Measurements from ENCODE around the gene XXYLT1. TPM values are rescaled to one million over a fixed set of nuclear protein-coding genes. Genes with fewer than 3 reads are reported as not detected.
"Not testable (repeated sequence)": the region's sequence is repeated elsewhere in the genome, so short reads cannot be mapped to it uniquely, and the experiment has no call there.

XXYLT1 gene
- total RNA-seq, 1 experiment from 2014 or later = 16.9 TPM

- DNase-seq (ENCODE audit: low read depth, low spot score) = no peak
Measured at GRCh38 chr3:195221015-195221853, 49.7 kb downstream of the XXYLT1 start.

DNA sequence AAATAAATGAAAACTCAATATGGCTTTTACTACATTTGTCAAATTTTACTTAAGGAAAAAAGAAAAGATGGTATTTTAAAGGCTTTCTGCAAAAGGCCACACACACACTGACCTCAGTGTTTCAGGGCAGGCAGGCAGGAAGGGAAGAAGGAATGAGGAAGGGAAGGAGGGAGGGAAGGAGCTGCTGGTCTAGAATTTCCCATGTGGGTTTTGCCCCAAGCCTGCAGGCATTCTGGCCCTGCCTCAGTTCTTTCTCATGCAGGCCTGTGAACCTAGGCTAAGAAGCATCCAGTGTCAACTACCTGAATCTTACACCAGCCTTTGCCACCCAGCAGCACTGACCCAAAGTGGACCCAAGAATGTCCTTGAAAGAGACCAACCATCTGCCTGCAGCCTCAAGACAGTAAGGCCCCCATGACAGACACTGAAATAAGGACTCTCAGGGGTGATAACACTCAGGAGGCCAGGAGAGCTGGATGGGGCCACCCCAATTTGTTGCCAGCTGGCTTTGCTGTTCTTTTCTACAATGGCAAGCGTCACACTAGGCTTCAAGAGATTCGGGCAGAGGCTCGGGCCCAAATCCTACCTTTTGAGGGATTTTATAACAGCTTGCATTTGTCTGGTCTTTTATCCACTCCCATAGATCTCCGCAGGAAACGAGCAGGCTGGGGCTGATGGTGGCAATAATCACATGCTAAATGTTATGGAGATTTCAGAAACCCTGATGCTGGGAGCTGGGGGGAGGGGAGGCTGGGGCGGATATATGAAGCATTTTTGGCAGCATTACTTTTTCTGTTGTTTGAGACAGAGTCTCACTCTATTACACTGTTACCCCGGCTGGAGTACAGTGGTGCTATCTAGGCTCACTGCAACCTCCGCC lies 51.4 kb downstream of the XXYLT1 start:
- DNase-seq (ENCODE audit: low read depth, low spot score) = no peak
- in situ Hi-C loops (cut with HindIII; ENCODE audit: low pct_unique_long_range_greater_than_20kb, low sequenced_read_pairs) = no loop called here

More at GRCh38 chr3:195221015-195221853, 49.7 kb downstream of the XXYLT1 start:
- in situ Hi-C loops (cut with HindIII; ENCODE audit: low pct_unique_long_range_greater_than_20kb, low sequenced_read_pairs) = no loop called here

- DNase-seq (ENCODE audit: low read depth, low spot score); in situ Hi-C loops (cut with HindIII; ENCODE audit: low pct_unique_long_range_greater_than_20kb, low sequenced_read_pairs): not testable (repeated sequence)
Measured at GRCh38 chr3:195218331-195218730, 52.6 kb downstream of the XXYLT1 start.

DNA sequence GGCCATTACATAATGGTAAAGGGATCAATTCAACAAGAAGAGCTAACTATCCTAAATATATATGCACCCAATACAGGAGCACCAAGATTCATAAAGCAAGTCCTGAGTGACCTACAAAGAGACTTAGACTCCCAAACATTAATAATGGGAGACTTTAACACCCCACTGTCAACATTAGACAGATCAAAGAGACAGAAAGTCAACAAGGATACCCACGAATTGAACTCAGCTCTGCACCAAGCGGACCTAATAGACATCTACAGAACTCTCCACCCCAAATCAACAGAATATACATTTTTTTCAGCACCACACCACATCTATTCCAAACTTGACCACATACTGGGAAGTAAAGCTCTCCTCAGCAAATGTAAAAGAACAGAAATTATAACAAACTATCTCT lies 55.4 kb downstream of the XXYLT1 start:
- in situ Hi-C loops (cut with HindIII; ENCODE audit: low pct_unique_long_range_greater_than_20kb, low sequenced_read_pairs); DNase-seq (ENCODE audit: low read depth, low spot score): not testable (repeated sequence)

DNA sequence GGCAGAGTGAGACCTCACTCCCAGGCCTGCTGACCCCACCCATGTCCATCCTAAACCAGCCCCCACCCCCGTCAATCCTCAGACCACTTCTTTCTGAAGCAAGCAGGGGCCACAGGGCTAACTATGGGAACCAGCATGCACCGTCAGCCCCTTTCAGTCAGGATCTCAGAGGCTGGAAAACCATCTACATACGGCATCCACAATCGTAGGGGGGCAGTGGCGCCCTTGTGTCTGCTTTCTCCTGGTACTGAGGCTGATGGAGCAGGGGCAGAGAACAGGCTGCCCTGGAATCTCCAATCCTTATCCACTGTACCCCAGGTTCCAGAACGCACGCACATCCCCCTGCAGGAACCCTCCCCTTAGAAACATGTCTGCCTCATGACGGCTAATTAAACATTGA lies 56.6 kb downstream of the XXYLT1 start:
- DNase-seq (ENCODE audit: low read depth, low spot score) = no peak

DNA sequence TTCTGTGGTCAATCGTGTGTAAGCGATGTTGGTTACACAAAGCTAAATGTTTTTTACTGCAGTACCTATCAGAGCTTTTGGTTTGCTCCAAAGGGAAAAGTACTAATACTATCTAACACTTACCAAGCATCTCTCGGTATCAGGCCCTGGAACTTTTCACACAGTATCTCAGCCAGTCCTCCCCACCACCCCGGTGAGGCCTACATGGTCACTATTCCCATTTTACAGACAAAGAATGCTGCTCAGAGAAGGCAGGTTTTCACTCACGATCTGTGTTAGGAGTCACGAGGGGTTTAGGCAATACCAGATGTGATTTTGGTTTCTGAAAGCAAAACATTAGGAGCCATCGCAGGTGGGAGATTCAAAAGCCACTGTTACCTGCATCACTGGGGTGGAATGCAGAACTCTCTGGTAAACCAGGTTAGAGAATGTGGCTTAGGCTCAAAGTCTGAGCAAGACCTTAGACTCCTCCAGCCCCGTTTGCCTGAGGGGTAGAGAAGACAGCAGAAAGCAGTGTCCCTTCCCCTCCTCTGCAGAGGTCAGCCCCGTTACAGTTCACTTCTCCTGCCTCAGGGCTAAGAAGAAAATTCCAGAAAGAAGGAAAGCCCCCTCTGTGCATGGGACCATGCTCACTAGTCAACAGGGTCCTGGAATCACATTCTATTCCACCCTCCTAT lies 57.2 kb downstream of the XXYLT1 start:
- DNase-seq (ENCODE audit: low read depth, low spot score) = no peak
- in situ Hi-C loops (cut with HindIII; ENCODE audit: low pct_unique_long_range_greater_than_20kb, low sequenced_read_pairs) = no loop called here

More for the DNA sequence above, 56.6 kb downstream of the XXYLT1 start:
- in situ Hi-C loops (cut with HindIII; ENCODE audit: low pct_unique_long_range_greater_than_20kb, low sequenced_read_pairs) = no loop called here

GRCh38 chr3:195212749-195213375 lies 58.1 kb downstream of the XXYLT1 start:
- DNase-seq (ENCODE audit: low read depth, low spot score) = no peak
- in situ Hi-C loops (cut with HindIII; ENCODE audit: low pct_unique_long_range_greater_than_20kb, low sequenced_read_pairs) = no loop called here

DNA sequence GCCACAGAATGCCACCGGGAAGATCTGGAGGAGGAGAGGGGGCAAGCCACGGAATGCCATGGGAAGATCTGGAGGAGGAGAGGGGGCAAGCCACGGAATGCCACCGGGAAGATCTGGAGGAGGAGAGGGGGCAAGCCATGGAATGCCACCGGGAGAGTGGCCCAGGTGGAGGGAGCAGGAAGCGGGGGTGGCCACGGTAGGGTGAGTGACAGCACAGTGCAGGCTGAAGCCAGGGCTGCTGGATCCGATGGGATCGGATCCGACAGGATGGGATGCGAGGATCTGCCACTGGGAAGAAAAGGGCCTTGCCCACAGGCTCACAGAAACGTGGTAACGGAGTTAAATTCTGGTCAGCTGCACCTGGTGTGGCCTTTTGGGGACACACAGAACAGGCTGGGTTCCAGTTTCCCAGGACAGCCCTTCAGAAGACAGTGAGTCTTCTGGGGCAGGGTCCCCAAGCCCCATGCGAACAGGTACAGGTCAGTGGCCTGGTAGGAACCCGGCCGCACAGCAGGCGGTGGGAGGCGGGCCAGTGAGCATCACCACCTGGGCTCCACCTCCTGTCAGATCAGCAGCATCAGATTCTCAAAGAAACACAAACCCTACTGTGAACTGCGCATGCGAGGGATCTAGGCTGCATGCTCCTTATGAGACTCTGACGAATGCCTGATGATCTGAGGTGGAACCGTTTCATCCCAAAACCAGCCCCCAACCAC lies 58.8 kb downstream of the XXYLT1 start:
- no peak for DNase-seq (ENCODE audit: low read depth, low spot score)
- in situ Hi-C loops (cut with HindIII; ENCODE audit: low pct_unique_long_range_greater_than_20kb, low sequenced_read_pairs) = no loop called here

DNA sequence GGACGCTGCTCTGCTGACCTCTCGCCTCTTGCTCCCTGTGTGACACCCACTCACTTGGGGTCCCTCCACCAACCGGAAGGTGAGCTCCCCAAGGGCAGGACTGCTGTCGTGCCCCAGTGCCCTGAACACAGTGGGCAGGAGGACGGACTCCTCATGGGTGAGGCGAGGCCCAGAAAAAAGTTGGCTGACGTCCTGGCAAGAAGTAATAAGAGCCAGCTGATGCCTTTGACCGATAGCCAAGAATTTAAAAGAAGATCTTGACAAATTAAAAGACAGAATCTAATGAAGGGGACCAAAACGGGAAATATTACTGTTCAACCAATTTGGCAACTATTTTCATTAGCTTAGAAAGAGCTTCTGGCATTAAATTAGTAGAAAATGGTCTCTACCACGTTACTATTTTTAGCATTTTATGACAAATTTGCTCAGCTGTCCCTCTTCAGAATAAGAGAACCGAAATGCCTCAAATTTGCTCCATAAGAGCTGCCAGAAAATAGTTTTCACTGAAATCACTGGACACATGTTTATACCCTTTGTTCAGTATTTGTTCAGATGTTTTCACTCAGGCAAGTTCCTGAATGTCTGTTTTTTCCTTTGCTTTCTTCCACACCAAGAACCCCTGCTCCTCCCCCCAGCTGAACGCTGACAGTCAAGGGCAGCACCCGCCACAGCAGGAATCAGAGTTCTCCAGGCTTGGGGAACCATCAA lies 60.5 kb downstream of the XXYLT1 start:
- DNase-seq (ENCODE audit: low read depth, low spot score) = no peak
- in situ Hi-C loops (cut with HindIII; ENCODE audit: low pct_unique_long_range_greater_than_20kb, low sequenced_read_pairs) = no loop called here

DNA sequence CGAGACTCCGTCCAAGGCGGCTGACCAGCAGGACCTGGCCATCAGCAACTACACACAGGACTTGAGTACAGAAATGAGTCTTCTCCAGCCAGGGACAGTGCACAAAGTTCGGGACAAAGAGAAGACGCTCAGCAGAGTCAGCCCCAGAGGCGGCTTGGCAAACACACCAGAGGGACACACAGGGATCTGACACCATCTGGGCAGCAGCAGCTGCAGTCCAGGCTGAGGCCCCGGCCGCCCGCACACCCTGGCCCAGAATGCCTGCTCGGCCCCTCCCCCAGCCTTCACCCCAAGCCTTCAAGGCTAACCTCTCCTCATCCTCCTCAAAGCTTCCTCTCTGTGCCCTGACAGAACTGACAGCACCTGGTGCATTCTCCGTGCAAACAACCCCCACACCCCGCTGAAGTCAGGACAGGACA lies 61.1 kb downstream of the XXYLT1 start:
- in situ Hi-C loops (cut with HindIII; ENCODE audit: low pct_unique_long_range_greater_than_20kb, low sequenced_read_pairs) = no loop called here
- no peak for DNase-seq (ENCODE audit: low read depth, low spot score)

DNA sequence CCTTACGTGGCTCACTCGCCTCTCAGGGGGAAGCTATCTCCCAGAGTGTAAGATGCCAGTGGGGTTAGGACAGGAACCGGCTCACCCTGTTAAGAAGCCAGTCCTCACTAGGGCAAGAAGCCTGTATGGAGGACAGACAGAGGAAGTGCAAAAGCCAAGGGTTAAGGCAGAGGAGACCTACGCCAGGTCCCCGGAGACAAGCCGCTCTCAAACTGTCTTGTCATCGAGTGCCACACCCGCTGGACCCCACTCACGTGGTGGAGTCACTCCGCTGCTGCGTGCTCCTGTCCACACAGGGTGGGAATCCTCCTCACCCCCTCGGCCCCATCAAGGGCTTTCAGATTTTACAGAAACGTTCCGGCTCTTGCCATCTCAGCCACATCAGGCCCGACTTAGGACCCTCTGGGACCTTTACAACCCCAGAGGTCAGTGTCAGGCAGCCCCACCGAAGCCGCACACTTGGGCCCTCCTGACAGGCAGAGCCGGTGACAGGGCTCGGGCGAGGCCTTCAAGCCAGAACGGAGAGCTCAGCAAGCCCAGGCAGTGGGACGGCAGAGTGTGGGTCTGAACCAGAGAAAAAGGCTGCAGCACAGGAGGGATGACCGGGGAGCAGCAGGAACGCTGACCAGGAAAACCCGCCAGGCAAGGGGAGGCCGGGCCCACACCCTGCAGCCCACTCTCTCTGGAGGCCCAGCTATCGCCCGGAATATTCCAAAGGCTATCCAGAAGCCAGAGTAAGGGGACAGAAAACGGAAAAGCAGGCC lies 61.7 kb downstream of the XXYLT1 start:
- no peak for DNase-seq (ENCODE audit: low read depth, low spot score)
- in situ Hi-C loops (cut with HindIII; ENCODE audit: low pct_unique_long_range_greater_than_20kb, low sequenced_read_pairs) = no loop called here

GRCh38 chr3:195208631-195209030 lies 62.3 kb downstream of the XXYLT1 start:
- DNase-seq (ENCODE audit: low read depth, low spot score) = no peak
- in situ Hi-C loops (cut with HindIII; ENCODE audit: low pct_unique_long_range_greater_than_20kb, low sequenced_read_pairs) = no loop called here

DNA sequence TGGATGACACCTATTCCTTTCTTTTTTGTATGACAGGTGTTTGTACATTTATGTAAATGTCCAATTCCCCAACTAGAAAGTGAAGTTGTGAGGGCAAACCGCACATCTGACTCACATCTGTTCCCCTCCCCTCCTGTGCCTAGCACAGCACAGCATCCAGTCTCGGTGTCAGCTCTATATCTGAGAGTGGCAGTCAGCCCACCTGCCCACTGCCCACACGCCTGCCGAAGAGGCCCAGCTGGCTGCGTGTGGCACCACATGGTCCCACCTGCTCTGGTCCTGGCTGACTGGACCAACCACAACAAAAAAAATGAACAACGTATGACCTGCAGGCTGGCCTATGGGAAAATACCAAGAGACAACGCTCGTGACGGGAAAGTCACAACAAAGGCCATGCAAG lies 62.8 kb downstream of the XXYLT1 start:
- in situ Hi-C loops (cut with HindIII; ENCODE audit: low pct_unique_long_range_greater_than_20kb, low sequenced_read_pairs) = no loop called here
- no peak for DNase-seq (ENCODE audit: low read depth, low spot score)

GRCh38 chr3:195207731-195208130 lies 63.2 kb downstream of the XXYLT1 start:
- DNase-seq (ENCODE audit: low read depth, low spot score) = no peak
- in situ Hi-C loops (cut with HindIII; ENCODE audit: low pct_unique_long_range_greater_than_20kb, low sequenced_read_pairs) = no loop called here

DNA sequence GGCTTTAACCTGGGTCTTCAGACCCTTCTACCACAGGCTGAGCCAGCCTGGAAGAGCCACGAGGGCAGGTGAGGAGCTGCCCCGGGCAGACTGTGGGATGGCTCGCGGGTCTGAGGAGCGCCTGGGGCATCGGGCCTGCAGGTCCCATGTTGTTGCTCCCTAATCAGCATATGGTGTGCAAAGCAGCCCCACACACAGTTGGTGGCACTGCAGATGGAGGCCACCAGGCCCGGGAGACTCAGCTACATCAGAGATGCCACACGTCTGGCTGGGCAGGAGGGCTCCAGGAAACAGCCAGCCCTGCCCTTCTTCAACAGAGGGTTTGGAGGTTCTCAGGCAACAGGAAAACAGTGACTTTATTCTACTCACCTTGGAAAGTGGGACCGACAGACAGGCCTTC lies 63.9 kb downstream of the XXYLT1 start:
- in situ Hi-C loops (cut with HindIII; ENCODE audit: low pct_unique_long_range_greater_than_20kb, low sequenced_read_pairs) = no loop called here
- no peak for DNase-seq (ENCODE audit: low read depth, low spot score)
